GM19099 (cell line): ENCODE results near the gene NACAD.

Experiments
- POLR2A ChIP-seq: IDR thresholded peaks from 3 replicates; pipeline ENCODE4 v1.6.1; 2011; ENCODE audit warnings: low read depth; ENCODE audit not compliant: insufficient read length; ENCODE audit errors: extremely low read depth

NACAD gene

DNA sequence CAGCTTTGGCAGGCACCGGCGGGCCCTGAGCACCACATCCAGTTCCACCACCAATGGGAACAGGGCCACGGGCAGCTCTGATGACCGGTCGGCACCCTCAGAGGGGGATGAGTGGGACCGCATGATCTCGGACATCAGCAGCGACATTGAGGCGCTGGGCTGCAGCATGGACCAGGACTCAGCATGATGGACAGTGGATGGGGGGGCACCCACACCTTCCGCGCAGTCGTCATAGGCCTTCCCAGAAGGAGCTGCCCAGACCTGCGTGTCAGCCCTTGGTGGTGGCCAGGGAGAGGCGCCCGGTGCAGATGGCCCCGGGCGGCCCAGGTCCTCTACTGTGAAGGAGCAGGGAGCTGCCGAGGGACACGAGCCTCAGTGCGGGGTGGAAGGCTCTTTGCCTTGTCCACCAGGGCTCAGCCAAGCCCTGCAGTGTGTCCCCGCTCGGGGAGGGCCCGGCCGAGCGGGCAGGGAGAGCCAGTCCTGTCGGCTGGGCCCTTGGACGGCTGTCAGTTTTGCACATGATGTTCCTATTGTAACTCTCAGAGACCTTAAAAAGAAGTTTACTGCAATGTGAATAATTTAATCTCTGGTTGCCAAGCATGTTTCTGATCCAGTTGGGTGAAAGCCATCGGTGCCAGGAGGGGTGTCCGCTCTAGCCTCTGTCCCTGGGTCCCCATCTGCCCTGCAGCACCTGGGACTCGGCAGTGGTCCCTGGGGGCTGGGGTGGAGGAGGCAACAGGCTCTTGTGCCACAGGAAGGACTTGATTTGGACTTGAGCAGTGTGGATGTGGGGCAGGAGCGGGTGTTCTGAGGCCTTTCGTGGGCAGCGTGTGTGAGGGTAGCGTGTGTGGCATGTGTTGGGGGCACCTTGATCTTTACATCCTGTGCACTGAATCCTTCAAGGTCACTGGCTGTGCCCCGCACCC lies 12.6 kb downstream of the NACAD start:
- TF ChIP-seq POLR2A: no peak

DNA sequence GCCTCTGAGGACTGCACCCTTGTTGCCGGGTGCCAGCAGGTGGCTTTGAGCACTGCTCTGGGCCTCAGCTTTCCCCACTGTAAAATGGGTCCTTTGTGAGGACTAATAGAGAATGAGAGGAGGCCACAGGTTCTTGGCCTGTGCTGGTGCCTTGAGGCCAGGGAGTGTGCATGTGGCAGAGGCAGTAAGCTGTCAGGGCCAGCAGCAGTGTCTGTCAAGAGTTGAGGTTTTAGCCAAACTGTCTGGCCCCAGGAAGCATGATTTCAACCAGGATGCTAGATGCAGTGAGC lies 13.5 kb downstream of the NACAD start:
- no peak for TF ChIP-seq POLR2A

DNA sequence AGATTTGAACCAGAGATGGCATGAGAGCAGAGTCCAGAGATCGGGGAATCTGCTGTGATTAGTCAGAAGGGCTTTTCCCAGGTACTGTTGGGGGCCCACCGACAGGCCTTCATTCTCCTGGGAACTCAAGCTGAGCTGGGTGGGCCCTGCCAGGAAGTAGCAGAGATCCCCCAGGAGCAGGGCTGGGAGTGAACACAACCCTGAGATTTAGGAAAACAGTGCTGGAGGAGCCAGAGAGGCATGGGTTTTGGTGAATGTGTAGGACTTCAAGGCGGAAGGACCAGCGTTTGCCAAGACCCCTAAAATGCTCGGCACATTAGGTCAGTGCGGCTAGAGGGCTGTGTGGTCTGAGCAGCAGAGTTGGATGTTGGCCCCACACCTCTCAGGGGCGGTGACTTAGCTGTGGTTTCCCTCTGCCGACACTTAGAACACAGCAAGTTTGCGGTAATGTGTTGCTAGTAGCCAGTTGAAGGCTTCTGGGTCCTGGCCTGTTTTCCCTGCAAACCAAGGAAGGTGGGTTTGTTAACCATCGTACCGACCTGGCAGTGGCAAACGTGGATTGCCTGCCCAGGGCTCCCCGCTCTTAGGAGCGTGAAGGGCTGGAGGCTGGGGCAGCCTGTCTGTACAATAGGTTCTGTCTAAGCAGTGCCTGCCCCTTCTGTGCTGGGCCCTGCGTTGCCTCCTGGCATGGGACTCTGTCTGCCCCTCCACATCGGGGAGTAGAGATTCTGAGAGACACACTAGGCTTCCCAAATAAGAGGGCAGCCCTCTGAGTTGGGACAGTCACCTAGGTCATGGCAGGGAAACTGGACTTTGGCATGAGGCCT lies 14.0 kb downstream of the NACAD start:
- no peak for TF ChIP-seq POLR2A

DNA sequence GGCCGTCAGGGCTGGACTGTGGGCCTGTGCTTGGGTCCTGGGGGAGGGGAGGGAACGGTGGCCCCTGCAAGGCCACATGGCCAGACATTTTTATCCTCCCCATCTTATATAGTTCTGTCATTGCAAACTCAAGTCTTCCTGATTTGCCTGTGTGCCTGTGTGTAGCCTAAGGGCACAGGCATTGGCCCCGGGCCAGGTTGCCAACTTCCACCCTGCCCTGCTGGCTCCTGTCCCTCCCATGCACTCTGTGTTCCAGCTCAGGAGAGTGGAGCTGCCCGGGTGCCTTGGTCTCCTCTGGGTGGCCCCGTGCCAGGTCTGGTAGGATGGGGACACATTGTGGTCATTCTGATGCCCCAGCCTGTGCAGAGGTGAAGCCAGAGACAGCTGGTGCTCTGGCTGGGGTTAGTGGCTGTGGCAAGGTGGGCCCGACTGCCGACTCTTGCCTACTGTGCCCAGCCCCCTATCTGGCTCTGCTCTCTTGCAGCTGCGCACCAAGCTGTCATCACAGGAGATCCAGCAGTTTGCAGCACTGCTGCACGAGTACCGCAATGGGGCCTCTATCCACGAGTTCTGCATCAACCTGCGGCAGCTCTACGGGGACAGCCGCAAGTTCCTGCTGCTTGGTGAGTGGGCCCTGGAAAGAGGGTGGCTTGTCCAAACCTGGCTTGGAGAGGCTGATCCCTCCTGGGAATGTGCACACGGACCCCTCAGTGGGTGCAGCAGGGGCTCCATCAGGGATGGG lies 14.8 kb downstream of the NACAD start:
- no peak for TF ChIP-seq POLR2A

DNA sequence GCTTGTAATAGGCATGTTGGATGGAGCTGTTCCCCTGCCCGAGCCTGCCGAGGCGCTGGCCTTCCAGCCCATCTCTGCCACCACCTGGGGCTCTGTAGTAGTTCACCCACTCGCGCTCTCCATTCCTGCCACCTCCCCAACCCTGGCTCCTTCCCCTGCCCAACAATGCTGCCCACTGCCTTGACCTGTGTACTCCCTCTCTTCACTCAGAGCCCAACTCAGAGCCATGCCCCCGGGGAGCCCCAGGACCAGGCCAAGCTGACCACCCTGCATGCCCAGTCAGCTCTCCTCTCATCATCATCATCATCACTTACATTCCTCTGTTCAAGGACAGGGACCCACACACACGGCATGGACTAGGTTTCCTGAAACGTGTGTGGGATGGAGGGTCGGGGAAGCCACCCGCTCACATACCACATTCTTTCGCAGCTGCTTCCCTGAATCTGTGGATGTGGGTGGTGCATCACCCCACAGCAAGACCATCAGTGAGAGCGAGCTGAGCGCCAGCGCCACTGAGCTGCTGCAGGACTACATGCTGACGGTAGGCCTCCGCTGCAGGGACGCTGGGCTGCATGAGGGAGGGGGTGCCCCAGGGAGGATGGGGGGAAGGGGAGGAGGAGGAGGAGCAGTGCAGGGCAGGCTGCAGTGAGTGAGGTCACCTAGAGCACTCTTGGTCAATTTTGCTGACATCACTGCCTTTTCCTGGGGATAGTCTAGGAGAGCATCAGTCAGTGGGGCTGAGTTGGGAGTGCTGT lies 15.6 kb downstream of the NACAD start:
- TF ChIP-seq POLR2A: no peak

DNA sequence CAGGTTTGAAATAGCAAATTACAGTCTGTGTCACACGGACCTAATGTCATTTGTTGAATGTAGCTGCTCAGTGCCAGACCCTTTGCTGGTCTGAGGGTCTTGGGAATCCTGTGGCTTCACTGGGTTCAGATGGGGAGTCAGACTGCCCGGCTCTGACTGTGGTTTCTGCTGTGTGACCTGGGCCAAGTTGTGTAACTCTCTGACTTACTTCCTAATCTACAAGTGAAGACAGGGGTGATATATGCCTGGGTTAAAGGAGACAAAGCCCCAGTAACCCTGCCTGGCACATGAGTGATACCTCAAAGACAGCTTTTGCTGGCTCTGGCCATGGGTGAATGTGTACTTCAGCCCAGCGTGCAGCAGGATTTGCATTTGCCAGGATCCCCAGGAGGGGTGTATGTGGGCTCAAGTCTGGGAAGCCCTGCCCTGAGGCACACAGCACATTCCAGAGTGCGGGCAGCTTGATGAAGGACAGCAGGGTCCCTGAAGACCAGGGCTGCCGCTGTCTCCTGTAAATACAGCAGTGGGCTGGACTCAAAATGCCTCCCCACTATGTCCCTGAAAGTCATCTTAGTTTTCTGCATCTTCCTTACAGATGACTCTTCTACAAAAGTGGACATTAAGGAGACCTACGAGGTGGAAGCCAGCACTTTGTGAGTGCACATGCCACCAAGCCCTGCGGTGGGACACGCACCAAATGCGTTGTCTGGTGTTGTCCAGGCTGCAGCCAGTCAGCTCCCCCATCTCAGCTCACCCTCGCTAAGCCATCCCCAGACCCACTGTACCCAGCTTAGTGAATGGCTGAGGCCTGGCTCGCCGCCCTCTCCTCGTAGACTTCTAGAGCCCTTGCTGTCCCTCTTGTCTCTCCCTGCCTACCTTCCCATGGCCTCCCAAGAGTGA lies 16.4 kb downstream of the NACAD start:
- TF ChIP-seq POLR2A: no peak

DNA sequence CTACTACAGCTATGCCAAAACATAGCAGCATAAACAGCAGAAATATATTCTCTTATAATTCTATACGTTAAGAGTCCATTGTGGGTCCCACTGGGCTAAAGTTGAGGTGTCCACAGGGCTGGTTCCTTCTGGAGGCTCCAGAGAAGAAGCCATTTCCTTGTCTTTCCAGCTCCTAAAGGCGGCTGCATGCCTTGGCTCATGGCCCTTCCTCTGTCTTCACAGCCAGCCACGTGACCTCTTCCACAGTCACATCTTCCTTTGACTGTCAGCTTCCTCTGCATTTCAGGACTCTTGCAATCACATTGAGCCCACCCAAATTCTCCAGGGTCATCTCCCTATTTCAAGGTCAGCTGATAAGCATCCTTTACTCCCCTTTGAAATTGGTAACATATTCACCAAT lies 17.2 kb downstream of the NACAD start:
- TF ChIP-seq POLR2A: no peak

DNA sequence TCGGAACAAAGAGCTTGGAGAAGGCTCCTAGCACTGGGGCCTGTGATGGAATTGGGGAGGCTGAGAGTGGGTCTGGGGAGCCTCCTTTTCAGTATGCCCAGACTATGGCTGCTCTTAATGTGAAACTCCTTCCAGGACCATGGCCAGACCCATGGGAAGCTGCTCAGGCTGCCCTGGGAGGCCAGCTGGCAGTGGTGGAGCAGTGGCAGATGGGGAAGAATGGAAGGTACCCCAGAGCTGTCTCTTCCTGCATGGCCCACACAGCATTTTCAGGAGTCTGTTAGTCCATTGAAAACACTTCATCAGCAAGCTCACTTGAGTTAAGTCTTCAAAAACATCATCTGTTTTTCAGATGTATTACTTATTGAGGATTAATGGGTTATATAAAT lies 18.5 kb downstream of the NACAD start:
- TF ChIP-seq POLR2A: no peak

DNA sequence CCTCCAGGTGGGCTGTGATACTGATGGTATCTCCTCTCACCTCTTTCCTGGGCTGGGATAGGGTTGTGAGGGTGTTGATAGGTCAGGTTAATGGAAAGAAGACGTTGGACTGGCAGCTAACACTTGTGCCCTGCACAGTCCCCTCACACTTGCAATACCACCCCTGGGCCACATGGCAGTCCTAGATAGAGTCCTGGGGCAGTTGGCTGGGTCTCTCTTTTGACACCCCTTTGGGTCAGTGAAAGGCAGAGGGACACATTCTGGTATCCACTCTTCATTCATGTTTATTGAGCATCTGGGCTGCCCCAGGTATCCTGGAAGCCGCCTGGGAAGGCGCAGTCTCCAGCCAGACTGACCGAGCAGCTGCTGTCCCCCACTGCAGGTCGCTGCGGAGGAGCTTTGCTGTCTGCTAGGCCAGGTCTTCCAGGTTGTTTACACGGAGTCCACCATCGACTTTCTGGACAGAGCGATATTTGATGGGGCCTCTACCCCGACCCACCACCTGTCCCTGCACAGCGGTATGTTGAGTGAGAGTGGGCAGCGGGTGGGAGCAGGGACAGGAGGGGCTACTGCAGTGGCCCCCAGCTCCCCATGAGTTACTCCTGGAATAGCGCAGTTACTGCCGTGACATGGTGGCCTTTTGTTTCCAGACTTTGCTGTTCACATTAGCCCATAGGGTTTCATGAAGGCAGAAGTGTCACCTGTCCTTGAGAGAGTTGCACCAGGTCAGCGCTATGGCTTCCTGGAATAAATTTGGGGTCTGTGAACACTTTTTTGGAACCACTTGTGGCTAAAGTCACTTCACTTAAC lies 19.1 kb downstream of the NACAD start:
- TF ChIP-seq POLR2A: no peak

DNA sequence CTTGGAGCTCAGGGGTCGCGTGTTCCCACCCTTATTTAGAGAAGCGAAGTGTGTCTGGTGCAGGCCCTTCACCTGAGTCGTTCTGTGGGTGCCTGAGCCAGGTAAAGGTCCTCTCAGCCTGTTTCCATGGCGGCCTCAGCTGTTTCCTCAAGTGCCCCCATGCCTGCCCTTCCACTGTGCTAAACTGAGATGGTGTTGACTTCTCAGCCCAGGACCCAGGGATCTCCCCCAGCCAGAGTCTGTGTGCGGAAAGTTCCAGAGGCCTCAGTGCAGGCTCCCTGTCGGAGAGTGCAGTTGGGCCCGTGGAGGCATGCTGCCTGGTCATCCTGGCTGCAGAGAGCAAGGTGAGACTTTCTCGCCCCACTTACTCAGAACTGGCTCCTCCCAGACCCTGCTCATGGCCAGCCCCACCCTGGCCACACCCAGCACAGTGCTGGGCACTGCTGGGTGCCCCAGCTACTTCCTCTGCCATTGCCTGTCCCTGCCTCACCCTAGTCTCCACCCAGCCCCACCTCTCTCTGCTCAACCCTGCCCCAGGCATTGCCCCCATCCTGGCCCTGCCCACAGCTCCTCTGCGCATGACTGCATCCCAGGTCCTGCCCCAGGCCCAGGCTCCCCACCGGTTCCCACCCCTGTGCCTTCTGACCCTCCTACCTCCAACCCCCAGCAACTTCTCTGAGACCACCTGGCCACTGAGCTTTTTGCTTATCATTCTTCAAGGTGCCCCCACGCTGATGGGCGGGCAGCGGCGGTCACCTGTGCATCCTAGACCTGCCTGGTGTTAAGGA lies 20.3 kb downstream of the NACAD start:
- no peak for TF ChIP-seq POLR2A

DNA sequence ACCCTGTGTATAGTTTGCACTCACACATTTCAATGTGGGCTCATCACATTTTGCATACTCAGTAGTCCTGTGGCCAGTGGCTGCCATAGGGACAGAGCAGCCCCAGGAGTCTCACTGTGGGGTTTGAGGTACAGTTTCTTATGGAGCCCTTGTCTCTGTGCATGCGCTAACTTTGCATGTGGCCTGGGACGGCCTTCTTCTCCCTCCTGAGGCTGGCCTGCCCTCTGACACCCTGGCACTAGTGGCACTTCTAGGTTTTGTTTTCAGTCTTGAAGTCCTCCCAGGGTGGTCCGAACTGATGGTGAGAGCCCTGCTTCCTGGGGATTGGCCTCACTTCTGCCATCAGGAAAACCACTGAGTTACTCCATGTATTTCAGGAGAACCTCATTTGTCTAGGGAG lies 21.2 kb downstream of the NACAD start:
- no peak for TF ChIP-seq POLR2A

DNA sequence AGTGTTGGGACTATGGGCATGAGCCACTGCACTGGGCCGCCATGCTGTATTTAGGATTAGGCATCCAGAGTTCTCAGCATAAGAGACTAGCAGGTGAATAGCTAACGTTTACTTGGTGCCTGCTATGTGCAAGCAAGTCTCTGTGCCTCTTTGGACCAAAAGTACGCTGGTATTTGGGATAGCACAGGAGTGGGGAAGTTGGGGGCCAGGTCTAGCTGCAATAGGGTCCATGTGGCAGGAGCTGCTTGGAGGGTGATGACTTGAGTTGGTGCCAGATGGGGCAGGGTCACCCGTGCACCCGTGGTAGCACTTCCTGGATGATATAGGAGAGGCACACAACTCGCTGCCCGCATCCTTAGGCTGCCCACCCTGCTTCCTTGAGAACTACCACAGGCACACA lies 22.4 kb downstream of the NACAD start:
- TF ChIP-seq POLR2A: no peak
